ENCODE measurements around the gene UQCRFS1.

UQCRFS1 gene

GRCh38 chr19:29155683-29156082 lies 57.3 kb downstream of the UQCRFS1 start:
- DNase-seq (ENCODE audit: low read depth) = no peak
